Parathyroid adenoma (tissue), 2 donors: ENCODE measurements around the gene SELENOP.

Experiments
- H2AFZ ChIP-seq: fragments of 300-600 bp; sonication (generic); one replicate; pipeline ENCODE4 v1.7.0; 2017; ENCODE audit warnings: antibody characterized with exemption, mild to moderate bottlenecking
- H3K27ac ChIP-seq: fragments of 300-600 bp; sonication (generic); one replicate; pipeline ENCODE4 v1.7.0; 2017
- H3K27me3 ChIP-seq: fragments of 300-600 bp; sonication (generic); one replicate; pipeline ENCODE4 v1.7.0; 2017; ENCODE audit warnings: low read length; ENCODE audit not compliant: control insufficient read depth, insufficient read depth
- H3K36me3 ChIP-seq: fragments of 300-600 bp; sonication (generic); one replicate; pipeline ENCODE4 v1.7.0; 2017; ENCODE audit warnings: low read length; ENCODE audit not compliant: control insufficient read depth, insufficient read depth
- H3K4me1 ChIP-seq: fragments of 300-600 bp; sonication (generic); one replicate; pipeline ENCODE4 v1.7.0; 2017; ENCODE audit warnings: control low read depth
- H3K4me2 ChIP-seq: fragments of 300-600 bp; sonication (generic); one replicate; pipeline ENCODE4 v1.7.0; 2017; ENCODE audit warnings: low read length
- H3K4me3 ChIP-seq: fragments of 300-600 bp; sonication (generic); one replicate; pipeline ENCODE4 v1.7.0; 2017; ENCODE audit warnings: low read depth, low read length
- H3K79me2 ChIP-seq: fragments of 300-600 bp; sonication (generic); one replicate; pipeline ENCODE4 v1.7.0; 2017; ENCODE audit warnings: control low read depth
- H3K9ac ChIP-seq: fragments of 300-600 bp; sonication (generic); one replicate; pipeline ENCODE4 v1.7.0; 2017; ENCODE audit warnings: mild to moderate bottlenecking
- H3K9me3 ChIP-seq: fragments of 300-600 bp; sonication (generic); one replicate; pipeline ENCODE4 v1.7.0; 2017; ENCODE audit warnings: low read length; ENCODE audit not compliant: control insufficient read depth
- CTCF ChIP-seq: fragments of 300-600 bp; sonication (generic); IDR thresholded peaks from one replicate; pipeline ENCODE4 v1.7.0; 2017; ENCODE audit warnings: antibody characterized with exemption, mild to moderate bottlenecking
- donor health status: primary hyperparathyroidism.

The SELENOP gene

GRCh38 chr5:42750507-42750906 lies 61.2 kb downstream of the SELENOP start:
- TF ChIP-seq CTCF: no peak
- H3K27me3 ChIP-seq: no peaks in the 10 kb centered on the region
- no peak overlapping the region for H3K4me2 ChIP-seq
- no peaks in the 10 kb centered on the region for H3K79me2 ChIP-seq
- no peak overlapping the region for H3K4me3 ChIP-seq
- H3K36me3 ChIP-seq: no peaks in the 10 kb centered on the region
- H3K9me3 ChIP-seq: no peaks in the 10 kb centered on the region
- H3K9ac ChIP-seq: no peak overlapping the region
- H2AFZ ChIP-seq: no peak overlapping the region
- H3K27ac ChIP-seq: no peak overlapping the region
- H3K4me1 ChIP-seq: peaks cover 2% of the 10 kb centered on the region
